Stimulated activated naive CD8-positive, alpha-beta T cell treated with anti-CD3 and anti-CD28 coated beads, Interleukin-15, Interleukin-2, amounts not matched to agents 100 U/mL and 50 U/mL, for 24 hours (primary cell): Measurements from ENCODE around the gene ZNF827.
A peak's percentile ranks its signal among the peaks of the same experiment; 100 is the strongest.

Source experiments
- ATAC-seq: fragments of 150-1000 bp; cut with Tn5 transposase; one replicate; pipeline ENCODE4 v1.10.0; 2021
- DNase-seq: peaks from one replicate; pipeline ENCODE4 v3.0.0; 2021

ZNF827 gene

DNA sequence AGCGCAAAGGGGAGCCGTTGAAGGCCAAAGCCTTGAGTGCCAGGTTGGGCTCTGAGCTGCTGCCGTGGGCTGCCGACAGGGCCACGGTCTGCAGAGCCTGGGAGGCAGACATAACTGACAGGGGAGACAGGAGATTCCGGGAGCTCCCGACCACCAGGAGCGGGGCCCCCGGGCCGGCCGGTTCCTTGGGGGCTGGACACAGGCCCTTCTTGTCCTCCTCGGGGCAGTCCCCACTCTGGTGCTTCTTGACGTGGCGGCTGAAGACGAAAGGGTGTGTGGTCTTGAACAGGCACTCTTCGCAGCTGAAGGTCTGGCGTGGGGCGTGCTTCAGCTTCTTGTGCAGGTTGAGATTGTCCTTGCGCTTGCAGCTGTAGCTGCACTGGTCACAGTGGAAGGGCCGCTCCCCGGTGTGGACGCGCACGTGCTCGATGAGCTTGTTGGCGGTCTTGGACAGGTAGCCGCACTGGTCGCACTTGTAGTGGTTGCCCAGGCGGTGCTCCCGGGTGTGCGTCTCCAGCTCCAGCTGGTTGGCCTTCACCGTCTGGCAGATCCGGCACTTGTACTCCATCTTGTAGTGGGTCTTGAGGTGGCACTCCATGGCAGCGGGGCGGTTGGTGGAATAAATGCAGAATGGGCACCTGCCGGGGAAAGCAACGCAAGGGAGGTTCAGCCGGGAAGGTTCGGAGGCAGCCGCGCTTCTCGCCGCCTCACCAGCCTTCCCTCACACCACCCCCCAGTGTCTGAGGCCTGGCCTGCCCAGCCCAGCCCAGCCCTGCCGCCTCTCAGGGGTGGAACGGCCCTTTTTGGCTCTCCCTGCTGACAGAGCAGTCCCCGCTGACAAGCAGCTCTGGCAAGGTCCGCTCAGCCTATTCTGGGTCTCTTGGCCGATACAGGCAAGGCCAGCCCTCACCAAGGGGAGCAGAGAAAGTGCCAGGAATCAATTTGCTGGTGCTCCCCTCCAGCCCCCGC is 177.4 kb downstream of the ZNF827 start:
- no peak for ATAC-seq
- DNase-seq, result no peak

DNA sequence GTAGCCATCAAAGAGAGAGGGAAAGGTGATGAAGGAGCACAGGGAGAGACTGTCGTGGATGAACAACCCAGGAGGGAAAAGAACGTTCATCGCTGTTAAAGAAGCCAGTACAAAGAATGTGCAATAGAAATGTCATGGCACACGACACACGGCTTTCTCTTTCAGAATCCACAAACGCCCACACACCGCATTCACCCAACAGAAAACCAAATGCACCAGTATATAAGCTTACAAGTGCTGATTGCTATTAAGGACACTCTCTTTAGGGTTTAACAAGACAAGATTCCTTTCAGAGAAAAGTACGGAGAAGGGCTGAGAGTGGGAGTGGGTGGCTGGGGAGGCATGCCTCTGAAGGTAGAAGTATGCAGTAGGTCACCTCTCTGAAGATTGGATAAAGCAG is 178.4 kb downstream of the ZNF827 start:
- ATAC-seq (peak; percentile 38), DNase-seq (peak; percentile 24)

- ATAC-seq, result no peak
- DNase-seq, result no peak
These were observed 181.4 kb downstream of the ZNF827 start for GRCh38 chr4:145757188-145757587.

DNA sequence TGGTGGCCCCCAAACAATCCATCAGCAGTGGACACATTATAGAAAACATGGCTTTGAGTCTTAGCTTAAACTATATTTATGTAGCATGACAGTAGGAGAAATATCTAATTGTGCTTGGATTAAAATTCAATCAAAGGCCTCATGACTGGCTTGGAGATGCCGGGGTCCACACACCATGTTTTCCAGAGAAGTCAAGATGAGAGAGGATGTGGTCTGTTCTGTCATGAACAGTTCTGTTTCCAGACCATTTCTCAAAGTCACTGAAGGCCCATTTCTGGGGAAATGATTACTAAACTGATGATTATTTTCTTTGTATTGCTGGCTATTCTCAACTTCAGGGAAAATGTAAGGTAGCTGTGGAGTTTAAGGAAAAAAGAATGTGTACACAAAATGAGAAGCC is 182.4 kb downstream of the ZNF827 start:
- no peak for DNase-seq
- peak; percentile 67 for ATAC-seq

GRCh38 chr4:145755802-145756201 is 182.8 kb downstream of the ZNF827 start:
- peak; percentile 14 for DNase-seq
- peak; percentile 77 for ATAC-seq

DNA sequence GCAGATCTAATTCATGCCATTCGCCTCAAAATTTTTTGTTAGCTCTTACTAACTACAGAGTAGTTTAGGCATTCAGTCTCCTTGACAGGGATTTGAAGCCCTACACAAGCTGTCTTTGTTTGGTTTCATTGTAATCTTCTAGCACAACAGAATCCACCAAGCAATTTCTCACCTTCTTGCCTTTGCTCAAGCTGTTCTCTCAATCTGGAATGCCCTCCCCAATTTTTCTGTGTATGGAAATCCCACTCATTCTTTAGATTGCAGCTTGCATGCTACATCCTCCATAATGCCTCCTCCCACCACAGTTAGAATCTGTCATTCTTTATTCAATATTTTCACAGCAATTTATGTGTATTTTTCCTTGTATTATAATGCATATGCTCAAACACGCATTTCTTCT is 195.0 kb downstream of the ZNF827 start:
- ATAC-seq (no peak), DNase-seq (no peak)

- ATAC-seq (no peak), DNase-seq (no peak)
These were observed 197.8 kb downstream of the ZNF827 start for GRCh38 chr4:145740806-145741205.

DNA sequence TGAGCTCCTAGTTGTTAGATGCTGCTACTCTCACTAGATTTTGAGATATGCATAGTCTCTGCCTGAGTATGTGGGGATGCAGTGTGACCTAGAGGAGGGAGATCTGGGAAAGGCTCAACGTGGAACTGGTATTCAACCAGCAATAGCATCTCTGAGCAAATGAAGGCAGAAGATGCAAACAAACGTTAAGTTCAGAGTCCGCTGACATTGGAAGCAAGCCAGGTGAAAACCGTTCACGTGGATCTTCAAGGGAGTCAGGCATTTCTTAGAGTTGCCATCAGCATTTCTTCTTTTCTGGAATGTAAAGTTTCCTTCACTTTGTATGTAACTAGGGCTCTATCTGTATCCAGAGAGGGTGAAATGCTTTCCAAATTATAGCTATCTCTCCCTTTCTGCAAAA is 198.8 kb downstream of the ZNF827 start:
- ATAC-seq (no peak), DNase-seq (no peak)

DNA sequence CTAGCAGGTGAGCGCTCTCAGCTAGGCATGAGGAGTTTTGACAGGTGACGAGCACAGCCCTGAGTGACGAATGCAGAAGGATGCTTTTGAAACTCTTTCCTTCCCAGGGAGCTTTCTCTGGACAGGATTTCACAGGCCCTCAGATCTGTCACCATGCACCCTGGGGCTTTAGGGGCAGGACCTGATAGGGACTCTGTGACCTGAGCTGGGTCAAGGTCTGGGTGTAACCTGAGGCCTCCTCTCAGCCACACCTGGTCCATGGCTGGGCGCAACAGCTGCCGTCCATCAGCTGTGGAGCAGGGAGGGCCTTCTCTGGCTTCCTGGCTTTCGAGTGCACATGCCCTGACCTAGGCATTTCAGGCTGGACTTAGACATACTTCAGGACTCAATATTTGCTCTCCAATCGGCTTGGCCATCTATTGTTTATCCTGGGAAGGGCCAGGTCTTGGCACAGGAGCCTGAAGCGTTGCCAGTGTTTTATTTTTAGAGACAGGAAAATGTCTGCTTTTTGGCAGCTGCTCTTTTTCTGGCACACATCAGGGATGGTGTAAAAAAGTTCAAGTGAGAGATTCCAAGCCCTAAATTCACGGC is 202.3 kb downstream of the ZNF827 start:
- no peak for DNase-seq

GRCh38 chr4:145735827-145736226 is 202.8 kb downstream of the ZNF827 start:
- ATAC-seq (no peak), DNase-seq (no peak)

More for the DNA sequence above, 202.3 kb downstream of the ZNF827 start:
- ATAC-seq, result no peak

DNA sequence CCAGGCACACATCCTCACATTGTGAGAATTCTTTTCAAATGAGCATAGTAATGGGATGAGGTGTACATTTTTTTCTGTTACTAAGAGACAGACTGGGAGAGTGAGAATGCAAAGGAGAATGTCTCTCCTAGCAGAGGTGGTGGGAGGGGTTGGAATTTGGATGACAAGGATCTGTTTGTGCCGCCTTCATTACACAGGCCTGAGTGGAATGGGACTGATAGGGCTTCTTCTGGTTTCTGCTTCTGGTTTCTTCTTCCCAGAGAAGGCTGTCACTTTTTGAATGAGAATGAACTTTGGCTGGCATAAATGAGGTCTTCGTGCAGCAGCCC is 203.3 kb downstream of the ZNF827 start:
- ATAC-seq, result no peak
- DNase-seq, result no peak

DNA sequence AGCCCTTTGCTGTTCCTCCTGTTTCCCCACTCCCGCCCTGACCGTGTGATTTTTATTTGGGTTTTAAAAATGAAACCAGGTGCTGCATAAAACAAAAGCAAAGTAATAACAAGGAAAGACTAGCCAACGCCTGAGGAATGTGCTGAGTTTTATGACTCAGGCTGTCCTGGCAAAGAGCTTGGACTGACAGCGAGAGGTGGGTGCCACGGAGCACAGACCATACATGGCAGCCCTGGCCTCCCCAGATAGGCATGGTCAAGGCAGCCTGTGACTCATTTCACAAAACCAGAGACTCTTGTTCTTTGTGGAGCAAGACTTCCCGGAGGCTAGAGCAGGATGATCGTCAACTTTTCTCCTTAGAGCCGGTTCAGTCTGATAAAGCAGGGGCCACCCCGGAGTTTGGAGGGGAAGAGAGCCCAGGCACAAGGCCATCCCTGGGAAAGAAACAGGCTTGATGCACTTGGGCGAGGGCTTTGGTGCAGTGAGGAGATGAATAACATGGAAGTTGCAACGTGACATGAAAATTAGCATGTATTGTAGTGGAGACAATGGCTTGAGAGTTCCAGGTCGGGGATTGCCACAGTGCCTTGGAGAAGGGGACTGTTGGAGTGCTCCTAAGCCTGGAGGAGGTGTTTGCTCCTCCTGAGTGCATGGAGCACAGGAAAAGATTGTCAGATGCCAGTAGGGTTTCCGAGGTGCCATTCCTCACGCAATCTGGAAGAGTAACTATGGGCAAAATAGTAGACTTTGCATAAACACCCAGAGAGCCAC is 203.9 kb downstream of the ZNF827 start:
- DNase-seq (no peak), ATAC-seq (no peak)

DNA sequence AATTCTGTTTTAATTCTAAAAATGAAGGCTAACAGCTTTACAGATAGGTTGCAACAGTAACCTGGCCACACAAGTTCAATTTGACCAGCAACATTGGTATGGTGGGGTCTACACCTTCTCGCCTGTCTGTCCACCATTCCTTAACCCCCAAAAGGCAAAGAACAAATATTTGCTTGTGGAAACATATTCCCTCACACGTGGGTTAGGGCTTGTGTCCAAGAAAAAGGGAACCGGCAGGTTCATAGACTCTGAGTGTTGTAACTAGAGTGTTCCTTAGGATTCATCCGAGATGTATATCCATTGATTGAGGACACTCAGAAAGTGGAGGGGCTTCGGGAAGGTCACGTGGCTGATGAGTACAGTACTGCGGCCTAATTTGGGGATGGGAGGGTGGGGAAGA is 204.6 kb downstream of the ZNF827 start:
- DNase-seq, result no peak
- no peak for ATAC-seq

DNA sequence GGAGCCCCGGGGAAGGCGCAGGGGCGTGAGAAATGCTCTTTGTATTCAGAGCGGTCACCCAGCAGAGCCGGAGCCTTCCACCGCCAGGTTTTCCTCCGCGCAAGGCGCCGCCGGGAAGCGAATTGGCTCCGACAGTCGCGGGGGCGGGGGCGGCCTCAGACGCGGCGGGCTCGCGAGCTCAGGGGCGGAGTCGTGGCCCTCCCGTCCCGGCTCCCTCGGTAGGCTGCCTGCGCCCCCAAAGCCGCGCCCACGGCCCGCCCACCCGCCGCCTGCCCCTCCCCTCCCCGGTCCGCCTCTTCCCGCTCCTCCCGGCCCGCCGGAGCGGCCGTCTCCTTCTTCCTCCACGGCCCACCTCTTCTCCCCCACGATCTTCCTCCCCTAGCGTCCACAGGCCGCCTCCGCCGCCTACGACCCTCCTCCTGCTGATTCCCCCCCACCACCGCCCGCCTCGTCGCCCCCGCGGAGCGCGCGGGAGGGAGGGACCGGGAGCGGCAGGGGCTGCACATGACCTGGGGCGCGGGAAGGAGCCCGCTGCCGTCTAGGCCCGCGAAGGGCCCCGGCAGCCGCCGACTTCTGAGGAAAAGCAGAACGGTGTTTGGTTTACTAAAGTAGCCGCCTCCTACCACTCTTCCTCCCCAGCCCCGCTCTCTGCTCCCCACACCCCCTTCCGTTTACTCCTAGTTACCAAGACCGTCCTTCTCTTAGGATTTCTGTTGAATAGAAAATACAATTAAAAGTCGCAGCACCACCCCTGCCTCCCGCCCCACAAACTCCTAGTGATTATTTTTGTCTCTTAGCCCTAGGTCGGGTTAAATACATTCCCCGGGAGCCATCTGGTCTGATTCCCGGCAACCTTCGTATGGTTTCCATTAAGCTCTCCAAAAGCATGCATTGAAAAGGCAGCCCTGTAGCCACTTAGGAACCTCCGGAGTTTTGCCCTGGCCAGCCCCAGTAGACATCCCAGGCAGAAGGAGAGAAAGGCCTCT is 205.4 kb downstream of the ZNF827 start:
- DNase-seq (peak; percentile 90), ATAC-seq (peak; percentile 84)

DNA sequence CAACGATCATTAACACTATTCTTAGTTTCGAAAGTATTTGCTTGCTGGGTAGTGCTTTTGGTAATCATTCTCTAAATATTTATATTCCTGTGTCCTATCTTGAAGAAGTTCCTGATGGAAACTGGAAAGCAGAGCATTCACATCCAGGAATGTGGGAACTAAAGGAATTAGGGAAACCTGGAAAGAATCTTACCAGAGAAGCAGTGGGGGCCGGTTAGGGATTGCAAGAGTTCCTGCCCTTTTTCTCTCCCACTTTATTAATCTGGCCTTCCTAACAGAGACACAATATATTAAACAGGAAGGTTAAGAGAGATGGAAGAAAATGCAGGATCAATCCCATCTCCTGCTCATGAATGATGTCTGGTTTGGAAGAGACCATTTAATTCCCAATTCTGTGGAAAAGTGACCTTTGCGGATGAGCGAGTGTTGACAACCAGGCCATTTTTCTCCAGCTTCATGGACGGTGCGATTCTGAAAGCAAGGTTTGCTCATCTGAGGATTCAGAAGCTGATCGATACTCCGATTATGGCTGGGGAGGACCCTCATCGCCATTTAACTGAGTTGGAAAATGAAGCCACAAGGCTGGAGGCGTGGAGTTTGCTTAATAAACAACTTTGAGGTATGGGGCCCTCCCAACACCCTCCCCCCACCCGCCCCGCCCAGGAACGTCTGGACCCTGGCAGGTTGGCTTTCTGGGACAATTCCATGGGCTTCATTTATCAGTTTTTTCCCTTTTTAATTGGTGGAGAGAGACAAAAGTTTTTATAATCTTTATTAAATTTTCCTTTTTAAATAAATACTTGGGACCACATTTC is 206.4 kb downstream of the ZNF827 start:
- no peak for DNase-seq
- ATAC-seq, result no peak

- ATAC-seq (no peak), DNase-seq (no peak)
These were observed 207.6 kb downstream of the ZNF827 start for GRCh38 chr4:145731028-145731427.

DNA sequence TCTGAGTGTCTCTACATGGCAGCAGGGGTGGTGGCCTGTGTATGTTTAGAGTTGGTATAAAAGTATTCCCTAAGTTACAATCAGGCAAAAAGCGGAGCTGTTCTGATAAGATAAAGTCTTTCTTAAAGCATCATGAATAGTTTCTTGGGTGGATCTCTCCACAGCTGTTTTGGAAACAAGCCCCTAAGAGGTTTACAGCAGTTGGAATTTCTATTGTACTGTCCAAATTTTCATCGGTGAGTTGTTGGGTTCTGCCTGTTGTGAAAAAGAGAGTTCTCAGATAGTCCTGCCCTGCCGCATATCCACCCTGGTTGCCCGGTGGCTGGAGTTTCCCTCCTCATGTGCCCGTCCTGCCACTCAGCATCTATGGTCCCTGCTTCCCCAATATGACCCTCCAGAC is 208.6 kb downstream of the ZNF827 start:
- DNase-seq (no peak), ATAC-seq (no peak)

DNA sequence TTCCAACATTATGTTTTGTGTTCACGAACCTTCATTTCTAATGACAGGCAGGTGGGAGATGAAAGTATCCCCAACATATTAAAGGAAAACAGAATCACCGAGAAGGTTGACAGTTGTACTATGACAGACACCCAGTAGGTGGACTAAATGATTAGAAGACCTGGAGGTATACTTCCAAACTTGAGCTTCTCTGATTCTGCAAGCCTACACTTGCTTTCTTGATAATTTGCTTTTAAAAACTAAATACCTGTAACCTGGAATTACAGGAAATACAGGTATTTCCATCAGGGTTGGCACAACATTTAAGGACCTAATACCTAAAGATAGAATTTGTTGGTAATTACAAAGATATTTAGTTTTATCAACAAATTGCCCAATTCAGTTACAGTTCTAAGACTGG is 215.3 kb downstream of the ZNF827 start:
- DNase-seq (no peak), ATAC-seq (no peak)

DNA sequence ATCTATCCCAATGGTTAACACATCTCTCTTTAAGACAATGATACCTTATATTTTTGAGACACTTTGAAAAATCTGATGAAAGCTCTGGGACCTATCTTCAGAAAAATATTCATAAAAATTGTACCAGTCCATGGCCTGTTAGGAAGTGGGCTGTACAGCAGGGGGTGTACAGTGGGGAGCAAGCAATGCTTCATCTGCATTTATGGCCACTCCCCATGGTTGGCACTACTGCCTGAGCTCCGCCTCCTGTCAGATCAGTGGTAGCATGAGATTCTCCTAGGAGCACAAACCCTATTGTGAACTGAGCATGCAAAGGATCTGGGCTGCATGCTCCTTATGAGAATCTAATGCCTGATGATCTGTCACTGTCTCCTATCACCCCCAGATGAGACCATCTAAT is 216.1 kb downstream of the ZNF827 start:
- DNase-seq (no peak), ATAC-seq (no peak)

DNA sequence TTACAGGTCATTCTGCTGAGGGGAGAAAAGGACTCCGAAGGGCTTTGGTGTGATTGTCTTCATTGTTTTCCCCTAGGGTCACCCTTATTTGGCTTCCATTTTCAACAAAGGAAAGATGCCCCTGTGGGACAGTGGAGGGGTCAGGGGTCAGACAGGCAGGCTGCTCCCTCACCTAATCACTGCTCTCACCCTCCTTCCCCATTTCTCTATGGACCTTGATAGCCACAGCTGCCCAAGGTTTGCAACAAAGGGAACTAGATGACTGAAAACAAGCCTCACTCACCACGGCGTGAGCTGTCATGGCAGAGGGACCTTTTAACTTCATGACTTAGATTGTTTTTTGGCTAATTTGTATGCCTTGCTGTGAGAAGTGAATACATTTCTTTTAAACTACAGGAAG is 218.0 kb downstream of the ZNF827 start:
- ATAC-seq (no peak), DNase-seq (peak; percentile 18)
